Coronary artery (tissue), 2 donors: ENCODE measurements around the gene GPX3.
A peak's percentile ranks its signal among the peaks of the same experiment; 100 is the strongest.

Source experiments
- DNase-seq: peaks from one replicate; pipeline ENCODE4 v3.0.0-alpha.2; 2017; ENCODE audit warnings: low spot score
- H3K27ac ChIP-seq, 2 donors: fragments of 200-600 bp; sonication (generic); one replicate each; pipeline ENCODE4 v1.5.1; 2016 to 2019
- H3K4me3 ChIP-seq: fragments of 200-600 bp; sonication (generic); 2 replicates; pipeline ENCODE4 v1.5.1; 2016; ENCODE audit warnings: mild to moderate bottlenecking, moderate library complexity
- CTCF ChIP-seq: fragments of 200-600 bp; sonication (generic); IDR thresholded peaks from one replicate; pipeline ENCODE4 v1.5.1; 2019; ENCODE audit warnings: antibody characterized with exemption

GPX3 gene

GRCh38 chr5:151063142-151063989, 43.0 kb downstream of the GPX3 start:
- H3K4me3 ChIP-seq, result peak overlapping the region; percentile 47
- no peak for DNase-seq
- TF ChIP-seq CTCF, result no peak
- H3K27ac ChIP-seq, result peak overlapping the region; percentile 63 to 86

GRCh38 chr5:151064916-151065499, 44.6 kb downstream of the GPX3 start:
- no peak overlapping the region for H3K4me3 ChIP-seq
- no peak for TF ChIP-seq CTCF
- no peak for DNase-seq
- no peak overlapping the region for H3K27ac ChIP-seq

GRCh38 chr5:151065609-151066008, 45.2 kb downstream of the GPX3 start:
- DNase-seq, result no peak
- TF ChIP-seq CTCF, result no peak
- Histone ChIP-seq H3K27ac (no peak overlapping the region), H3K4me3 (no peak overlapping the region)

- H3K4me3 ChIP-seq, result no peak overlapping the region
- no peak for DNase-seq
- H3K27ac ChIP-seq, result no peak overlapping the region
- no peak for TF ChIP-seq CTCF
These were observed 46.5 kb downstream of the GPX3 start for GRCh38 chr5:151066920-151067319.

- no peak for TF ChIP-seq CTCF
- peak overlapping the region; percentile 32 to 42 for H3K27ac ChIP-seq
- no peak overlapping the region for H3K4me3 ChIP-seq
- DNase-seq, result no peak
These were observed 47.4 kb downstream of the GPX3 start for GRCh38 chr5:151067632-151068432.

GRCh38 chr5:151068433-151069197, 48.2 kb downstream of the GPX3 start:
- DNase-seq, result no peak
- H3K27ac ChIP-seq, result peak overlapping the region; percentile 32 to 42
- no peak overlapping the region for H3K4me3 ChIP-seq
- no peak for TF ChIP-seq CTCF
